Activated CD8-positive, alpha-beta memory T cell treated with anti-CD3 and anti-CD28 coated beads for 48 hours (primary cell): ENCODE data around the gene ATP2C2.
A peak's percentile ranks its signal among the peaks of the same experiment; 100 is the strongest.

Experiments
- DNase-seq, 3 experiments: peaks; one replicate each; pipeline ENCODE4 v3.0.0-alpha.2; 2020; ENCODE audit warnings: low read depth in 2 of 3, low spot score in 2 of 3

The ATP2C2 gene

DNA sequence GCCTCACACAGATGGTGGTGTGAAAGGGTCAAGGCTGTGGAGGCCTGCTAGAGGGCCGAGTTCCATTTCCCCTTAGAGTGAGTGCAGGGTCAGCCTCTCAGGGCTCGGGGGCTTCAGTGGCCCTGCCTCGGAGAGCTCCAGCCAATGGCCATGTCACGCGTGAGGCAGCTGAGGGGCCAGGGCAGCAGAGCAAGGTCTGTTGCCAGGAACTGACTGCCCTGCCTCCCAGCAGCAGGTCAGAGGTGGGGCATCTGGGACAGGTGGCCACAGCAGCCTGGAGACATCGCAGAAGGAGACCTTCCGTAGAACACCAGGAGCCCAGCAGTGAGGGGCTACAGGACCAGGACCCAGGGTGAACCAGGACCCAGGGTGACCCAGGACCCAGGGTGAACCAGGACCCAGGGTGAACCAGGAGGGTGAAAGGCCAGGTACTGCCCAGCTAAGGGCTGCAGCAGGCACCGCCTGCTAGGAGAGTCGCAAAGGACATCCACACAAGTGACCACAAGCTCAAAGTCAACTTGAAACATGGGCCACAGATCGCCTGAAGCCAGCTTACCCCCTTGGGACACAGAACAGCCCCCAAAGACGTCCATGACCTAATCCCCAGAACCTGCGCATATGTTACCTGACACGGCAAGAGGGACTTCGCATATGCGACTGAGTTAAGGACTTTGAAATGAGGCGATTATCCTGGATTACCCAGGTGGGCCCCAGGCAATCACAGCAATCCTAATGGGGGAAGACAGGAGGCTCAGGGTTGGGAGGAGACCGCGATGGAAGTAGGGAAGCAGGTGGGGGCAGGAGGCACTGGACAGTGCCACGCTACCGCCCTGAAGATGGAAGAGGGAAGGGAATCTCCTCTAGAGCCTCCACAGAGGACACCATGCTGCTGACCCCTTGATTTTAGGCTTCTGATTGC, 141.0 kb downstream of the ATP2C2 start:
- DNase-seq, result no peak

DNA sequence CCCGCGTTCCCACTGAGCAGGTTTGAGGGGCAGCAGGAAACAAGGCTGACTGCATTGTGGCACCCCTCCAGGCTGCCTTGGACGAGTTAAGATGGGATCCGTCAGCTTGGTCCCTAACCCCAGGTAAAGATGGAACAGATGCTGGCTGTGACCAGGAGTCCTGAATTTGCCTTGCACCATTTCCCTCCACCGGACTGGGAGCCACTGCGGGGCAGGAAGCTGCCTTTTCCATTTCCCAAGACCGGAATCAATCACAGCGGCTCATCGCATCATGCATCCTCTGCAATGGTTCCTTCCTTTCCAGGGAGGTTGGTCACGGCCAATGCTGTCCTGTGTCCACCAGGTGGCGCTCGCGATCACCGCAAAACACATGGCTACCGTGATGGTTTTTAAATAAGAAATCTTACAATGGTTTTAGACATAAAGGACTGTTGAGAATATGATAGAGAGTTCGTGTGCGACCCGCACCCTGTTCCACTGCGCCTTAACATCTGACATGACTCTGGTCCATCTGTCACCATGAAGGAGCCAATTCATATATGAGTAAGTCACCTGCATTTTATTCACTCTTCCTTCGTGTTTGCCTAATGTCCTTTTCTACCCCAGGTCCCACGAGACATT, 143.0 kb downstream of the ATP2C2 start:
- peak in 2 of 3 experiments; percentile 80 to 81 for DNase-seq

DNA sequence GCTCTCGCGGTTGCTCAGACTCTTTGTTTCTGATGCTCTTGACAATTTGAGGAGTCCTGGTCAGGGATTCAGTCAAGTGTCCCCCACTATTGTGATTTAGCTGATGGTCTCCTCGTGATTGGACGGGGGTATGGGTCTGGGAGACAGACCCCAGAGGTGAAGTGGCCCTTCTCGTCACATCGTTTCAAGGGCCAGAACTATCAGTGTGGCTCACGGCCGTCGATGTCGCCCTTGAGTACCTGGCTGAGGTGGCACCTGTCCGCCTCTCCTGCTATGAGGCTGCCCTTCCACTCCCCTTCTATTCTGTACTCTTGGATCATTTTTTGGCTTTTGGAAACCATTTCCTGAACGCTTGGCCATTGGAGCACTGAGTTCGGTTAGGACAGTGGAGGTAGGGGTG, 143.5 kb downstream of the ATP2C2 start:
- no peak for DNase-seq

DNA sequence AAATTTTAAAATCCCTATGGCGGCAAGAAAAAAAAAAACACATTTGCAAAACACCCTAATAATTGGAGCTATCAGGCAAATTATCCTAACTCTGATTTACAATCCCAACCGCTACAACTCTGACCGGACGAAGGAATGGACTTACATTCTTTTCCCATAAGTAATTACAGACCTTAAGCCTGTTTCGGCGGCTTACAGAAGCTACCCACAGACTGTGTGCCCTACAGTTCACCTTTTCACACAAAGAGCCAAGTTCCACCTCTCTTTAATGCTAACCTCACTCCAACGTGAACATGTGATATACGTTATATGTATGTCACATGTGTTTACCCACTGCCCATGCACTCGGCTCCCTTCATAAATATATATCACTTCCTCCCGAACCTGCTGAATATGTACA, 144.8 kb downstream of the ATP2C2 start:
- no peak for DNase-seq

DNA sequence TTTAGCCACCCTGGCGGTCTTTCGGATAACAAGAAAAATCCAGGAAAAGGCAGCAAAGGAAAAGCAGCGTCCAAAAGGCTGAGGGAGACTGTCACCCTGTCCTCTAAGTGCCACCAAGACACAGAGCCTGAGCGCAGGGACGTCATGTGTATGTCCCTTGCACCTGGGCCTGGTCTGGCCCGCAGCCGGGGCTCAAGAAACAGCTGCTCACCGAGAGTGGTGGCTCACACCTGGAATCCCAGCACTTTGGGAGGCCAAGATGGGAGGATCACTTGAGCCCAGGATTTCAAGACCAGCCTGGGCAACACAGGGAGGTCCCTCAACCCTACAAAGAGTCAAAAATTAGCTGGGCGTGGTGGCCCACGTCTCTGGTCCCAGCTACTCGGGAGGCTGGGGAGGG, 145.3 kb downstream of the ATP2C2 start:
- DNase-seq, result no peak
